Measurements from ENCODE around the gene PLEKHN1.

Gene PLEKHN1

DNA sequence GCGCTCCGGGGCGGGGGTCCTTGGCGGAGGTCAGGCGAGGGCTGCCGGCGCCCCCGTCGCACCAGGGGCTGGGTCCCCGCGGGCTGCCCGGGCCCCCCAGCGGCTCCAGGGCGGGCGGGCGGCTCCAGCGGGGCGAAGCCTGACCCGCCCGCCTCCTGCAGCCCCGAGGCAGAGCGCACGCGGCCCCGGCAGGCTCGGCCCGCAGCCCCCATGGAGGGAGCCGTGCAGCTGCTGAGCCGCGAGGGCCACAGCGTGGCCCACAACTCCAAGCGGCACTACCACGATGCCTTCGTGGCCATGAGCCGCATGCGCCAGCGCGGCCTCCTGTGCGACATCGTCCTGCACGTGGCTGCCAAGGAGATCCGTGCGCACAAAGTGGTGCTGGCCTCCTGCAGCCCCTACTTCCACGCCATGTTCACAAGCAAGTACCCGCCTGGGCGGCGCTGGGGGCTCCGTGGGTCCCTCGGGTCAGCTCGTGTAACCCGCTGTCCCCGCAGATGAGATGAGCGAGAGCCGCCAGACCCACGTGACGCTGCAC is 5.1 kb upstream of the PLEKHN1 start:
- DNase-seq = no peak

DNA sequence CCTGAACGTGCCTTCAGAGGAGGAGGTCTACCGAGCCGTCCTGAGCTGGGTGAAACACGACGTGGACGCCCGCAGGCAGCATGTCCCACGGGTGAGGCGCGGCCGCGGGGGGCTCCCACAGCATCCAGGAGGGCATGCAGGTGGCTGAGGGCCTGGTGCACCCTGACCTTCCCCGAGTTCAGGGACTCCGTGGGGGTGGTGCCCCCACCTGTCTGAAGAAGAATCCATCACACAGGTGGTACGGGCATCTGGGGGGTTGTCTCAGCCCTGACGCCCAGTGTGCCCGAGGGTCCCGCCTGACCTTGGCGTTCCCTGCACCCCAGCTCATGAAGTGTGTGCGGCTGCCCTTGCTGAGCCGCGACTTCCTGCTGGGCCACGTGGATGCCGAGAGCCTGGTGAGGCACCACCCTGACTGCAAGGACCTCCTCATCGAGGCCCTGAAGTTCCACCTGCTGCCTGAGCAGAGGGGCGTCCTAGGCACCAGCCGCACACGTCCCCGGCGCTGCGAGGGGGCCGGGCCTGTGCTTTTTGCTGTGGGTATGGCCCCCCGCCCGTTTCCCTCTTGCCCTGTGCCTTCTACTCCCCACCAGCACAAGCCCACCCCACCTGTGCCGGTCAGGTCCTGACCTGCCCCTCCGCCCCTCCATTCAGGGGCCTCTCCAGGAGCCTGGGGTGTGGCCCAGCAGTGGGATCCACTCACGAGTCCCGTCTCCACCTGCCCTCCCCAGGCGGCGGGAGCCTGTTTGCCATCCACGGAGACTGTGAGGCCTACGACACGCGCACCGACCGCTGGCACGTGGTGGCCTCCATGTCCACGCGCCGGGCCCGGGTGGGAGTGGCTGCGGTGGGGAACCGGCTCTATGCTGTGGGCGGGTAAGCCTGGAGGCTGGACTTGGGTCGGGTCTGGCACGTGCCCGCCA is 3.6 kb upstream of the PLEKHN1 start:
- DNase-seq = no peak

- DNase-seq = no peak
Measured at GRCh38 chr1:963301-963651, 3.0 kb upstream of the PLEKHN1 start.

- no peak for DNase-seq
Measured at GRCh38 chr1:963746-964525, 2.3 kb upstream of the PLEKHN1 start.

- DNase-seq = no peak
Measured at GRCh38 chr1:964691-965525, 1.4 kb upstream of the PLEKHN1 start.

DNA sequence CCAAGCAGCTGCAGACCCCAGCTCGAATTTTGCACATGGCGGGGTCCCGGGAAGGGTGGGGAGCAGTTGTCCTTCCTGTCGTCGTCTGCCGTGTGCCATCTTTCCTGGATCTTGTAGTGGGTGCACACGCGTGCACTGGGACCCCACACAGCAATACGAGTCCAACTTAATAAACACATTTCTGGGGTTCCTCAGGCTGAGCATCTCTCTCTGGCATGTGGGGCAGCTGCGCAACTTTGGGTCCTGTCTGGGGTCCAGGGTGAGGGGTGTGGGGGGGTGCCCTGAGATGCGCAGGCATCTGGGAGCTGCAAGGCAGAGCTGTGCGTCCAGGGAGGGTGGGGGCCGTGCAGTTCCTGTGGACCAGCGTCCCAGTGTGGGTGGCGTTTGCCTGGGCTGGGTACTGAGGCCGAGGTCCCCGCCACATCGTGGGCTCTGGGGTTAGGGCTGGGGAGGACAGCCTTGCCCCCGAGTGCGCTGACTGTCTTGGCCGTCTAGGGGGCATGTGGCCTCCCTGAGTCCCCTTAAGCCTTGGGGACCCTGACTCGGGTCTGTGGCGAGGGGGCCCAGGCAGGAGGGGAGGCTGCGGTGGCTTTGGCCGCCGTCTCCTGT is 652 bp upstream of the PLEKHN1 start:
- DNase-seq = no peak

DNA sequence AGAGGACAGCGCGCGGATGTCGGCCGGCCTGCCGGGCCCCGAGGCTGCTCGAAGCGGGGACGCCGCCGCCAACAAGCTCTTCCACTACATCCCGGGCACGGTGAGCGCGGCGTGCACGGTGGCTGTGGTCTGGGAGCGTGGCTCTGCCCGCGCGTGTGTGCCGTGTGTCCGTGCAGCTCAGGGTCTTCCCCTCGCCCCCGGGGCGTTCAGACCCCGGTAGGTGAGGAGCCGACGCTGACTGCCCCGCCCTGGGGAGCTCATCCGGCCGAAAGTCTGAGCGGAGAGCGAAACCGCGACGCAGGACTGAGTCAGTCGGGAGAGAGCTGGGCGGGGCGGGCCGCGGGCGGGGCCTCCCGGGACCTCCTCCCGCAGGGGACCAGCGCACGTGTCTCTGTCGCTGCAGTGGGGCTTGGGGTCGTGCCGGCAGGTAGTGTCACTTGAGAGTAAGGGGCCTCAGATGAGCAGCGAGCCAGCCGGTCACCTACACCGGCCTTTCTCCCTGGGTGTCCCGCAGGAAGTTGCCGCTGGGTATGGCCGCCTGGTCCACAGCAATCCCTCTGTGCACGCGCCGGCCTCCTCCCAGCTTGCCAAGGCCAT is 520 bp downstream of the PLEKHN1 start:
- DNase-seq = peak; percentile 75

DNA sequence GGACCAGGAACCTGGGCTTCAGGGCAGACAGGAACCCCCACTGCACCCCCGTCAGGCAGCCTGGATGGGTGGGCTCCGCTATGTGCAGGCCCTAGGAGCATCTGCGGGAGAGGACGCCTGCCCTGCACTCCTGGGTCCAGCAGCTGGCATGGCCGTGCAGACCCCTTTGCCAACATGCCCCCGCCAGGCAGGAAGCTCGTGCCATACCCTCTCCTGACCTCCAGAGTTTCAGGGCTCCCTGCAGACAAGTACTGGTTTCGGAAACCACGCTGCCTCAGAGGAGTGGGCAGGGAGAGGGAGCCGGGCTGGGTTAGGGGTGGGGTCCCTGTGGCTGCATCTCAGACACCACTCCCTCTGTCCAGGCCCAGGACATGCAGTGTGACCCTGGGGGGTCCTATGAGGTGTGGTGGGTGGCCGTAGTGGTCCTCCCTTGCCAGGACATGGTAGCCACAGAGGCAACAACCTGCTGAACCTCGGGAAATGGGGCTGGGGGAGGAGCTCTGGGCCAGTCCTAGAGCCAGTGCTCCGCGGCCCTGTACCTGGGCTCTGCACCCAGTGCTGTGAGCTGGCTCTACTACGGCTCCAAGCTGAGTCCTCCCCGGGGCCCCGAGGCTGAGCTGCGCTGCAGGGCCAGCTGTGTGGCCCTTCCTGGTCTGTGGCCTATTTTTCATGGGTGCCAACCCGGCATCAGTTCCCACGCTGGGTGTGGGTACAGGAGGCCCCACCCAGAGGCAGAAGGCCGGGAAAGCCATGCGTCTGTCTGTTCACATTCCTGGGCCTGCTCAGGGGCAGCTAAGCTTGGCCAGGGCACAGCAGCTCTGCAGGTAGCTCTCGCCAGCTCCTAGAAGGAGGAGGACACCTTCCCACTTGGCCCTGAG is 1.4 kb downstream of the PLEKHN1 start:
- no peak for DNase-seq

DNA sequence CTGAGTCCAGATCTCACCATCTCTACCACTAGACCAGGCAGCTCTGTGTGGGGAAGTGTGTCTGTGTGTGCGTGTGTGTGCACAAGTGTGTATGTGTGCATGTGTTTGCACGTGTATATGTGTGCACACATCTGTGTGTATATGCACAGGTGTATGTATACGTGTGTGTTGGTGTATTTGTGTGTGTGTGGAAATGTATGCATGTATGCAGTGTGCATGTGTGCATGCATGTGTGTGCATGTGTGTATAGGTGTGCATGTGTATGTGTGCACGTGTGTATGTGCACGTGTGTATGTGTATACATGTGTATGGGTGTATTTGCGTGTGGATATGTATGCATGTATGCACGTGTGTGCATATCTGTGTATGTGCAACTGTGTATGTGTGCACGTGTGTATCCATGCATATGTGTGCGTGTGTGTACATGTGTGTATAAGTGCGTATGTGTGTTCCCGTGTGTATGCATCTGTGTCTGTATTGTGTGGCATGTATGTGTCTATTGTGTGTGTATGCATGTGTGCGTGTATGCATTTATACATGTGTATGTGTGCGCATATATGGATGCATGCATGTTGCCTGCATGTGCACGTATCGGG is 3.1 kb downstream of the PLEKHN1 start:
- DNase-seq = no peak

DNA sequence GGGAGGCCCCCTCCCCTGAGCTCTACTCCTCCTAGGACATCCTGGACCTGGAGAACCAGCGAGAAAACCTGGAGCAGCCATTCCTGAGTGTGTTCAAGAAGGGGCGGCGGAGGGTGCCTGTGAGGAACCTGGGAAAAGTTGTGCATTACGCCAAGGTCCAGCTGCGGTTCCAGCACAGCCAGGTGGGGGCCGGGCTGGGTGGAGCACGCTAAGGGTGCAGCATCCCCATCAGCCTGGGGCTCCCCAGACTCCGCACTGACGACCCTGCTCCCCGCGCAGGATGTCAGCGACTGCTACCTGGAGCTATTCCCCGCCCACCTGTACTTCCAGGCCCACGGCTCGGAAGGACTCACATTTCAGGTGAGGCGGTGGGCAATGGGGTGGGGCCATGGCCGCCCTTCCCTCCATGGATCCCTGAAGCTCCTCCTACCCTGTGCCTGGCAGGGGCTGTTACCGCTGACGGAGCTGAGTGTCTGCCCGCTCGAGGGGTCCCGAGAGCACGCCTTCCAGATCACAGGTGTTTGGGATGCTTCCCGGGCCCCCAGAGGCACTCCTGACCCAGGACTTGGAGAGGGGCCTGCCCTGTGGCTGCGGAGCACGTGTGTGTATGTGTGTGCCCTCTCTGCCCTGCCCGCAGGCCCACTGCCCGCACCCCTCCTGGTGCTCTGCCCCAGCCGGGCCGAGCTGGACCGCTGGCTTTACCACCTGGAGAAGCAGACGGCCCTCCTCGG is 4.1 kb downstream of the PLEKHN1 start:
- no peak for DNase-seq

- DNase-seq = no peak
Measured at GRCh38 chr1:970973-971730, 4.9 kb downstream of the PLEKHN1 start.

DNA sequence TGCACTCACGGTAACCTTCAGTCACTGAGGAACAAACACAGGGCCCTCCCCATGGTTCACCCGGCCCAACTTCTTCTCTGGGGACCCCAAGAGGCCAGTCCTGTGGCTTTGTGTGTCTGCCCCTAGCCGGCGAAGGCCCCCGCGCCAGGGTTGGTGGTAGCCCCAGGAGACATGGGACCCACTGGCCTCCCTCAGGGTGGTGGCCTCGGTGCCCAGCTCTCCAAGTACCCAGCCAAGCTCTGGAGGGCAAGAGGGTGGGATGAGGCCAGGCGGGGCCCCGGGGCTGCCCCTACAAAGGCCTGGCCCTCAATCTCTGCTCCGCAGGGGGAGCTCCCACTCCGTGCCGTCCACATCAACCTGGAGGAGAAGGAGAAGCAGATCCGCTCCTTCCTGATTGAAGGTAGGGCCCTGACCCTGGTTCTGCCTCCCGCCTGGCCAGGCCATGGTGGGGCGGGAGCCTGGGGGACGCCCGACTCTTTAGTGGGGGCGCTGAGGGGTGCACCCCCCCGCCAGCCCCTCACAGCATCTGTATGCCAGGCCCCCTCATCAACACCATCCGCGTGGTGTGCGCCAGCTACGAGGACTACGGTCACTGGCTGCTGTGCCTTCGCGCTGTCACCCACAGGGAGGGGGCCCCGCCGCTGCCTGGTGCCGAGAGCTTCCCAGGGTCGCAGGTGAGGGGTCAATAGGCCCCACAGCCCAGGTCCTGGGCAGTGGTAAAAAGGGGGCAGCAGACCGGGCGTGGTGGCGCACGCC is 5.6 kb downstream of the PLEKHN1 start:
- DNase-seq = no peak

GRCh38 chr1:972726-973458 is 6.6 kb downstream of the PLEKHN1 start:
- DNase-seq = no peak

DNA sequence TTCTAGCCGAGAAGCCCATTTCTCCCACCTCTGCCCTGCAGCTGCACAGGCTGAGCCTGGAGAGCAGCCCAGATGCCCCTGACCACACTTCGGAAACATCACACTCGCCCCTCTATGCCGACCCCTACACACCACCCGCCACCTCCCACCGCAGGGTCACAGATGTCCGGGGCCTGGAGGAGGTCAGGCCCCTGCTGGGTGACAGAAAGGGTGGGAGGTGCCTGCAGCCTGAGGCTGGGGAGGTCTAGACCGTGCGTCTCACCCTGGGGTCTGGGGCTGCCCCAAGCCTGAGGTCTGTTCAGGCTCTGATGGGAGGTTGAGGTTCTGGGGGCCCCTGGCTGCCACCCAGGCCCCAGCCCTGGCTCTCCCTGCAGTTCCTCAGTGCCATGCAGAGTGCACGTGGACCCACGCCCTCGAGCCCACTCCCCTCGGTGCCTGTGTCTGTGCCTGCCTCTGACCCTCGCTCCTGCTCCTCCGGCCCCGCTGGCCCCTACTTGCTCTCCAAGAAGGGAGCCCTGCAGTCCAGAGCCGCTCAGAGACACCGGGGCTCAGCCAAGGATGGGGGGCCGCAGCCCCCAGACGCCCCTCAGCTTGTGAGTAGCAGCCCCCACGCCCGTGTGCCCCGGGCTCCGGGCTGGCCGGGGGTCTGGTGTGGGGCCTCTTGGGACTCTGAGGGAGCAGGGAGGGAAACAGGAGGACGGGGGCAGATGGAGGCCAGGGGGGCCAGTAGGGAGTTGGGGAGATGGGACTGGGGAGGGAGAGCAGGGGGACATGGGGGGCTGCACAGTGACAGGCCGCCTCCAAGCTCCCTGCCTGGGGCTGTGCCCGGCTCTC is 7.4 kb downstream of the PLEKHN1 start:
- no peak for DNase-seq

DNA sequence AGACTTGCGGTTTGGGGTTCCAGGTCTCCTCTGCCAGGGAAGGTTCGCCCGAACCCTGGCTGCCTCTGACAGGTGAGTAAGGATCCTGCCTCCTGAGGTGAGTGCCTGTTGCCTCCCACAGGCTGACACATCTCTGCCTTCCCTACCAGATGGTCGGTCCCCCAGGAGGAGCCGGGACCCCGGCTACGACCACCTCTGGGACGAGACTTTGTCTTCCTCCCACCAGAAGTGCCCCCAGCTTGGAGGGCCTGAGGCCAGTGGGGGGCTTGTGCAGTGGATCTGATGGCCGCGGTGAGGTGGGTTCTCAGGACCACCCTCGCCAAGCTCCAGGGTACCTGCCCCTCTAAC is 8.0 kb downstream of the PLEKHN1 start:
- DNase-seq = no peak

- no peak for DNase-seq
Measured at GRCh38 chr1:974687-975328, 8.5 kb downstream of the PLEKHN1 start.

All from inflammatory macrophage treated with lipopolysaccharide for 4 hours (primary cell).